Measurements from ENCODE around the gene PCDHGC4.

The PCDHGC4 gene

DNA sequence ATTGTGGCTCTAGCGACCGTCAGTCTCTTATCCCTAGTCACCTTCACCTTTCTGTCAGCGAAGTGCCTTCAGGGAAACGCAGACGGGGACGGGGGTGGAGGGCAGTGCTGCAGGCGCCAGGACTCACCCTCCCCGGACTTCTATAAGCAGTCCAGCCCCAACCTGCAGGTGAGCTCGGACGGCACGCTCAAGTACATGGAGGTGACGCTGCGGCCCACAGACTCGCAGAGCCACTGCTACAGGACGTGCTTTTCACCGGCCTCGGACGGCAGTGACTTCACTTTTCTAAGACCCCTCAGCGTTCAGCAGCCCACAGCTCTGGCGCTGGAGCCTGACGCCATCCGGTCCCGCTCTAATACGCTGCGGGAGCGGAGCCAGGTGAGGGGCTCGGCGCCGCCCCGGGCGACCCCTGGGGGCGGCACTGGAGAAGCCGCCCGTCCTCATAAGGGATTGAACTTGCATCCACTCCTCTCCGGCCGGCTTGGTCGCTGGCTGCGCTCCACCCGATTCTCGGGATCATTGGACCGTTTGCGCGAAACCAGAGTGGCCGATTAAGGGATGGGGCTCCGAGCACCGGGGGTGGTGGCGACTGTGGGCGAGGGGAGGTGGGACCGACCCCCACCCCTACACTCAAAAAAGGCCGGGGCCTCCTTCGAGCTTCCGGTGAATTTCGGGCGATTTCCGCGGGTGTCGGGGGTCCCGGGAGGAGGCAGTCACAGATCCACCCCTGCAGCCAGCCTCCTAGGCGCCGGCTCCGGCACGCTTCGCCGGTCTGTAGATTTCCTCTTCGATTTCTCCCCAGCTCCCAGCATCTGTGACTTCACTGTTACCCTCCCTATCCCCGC lies 6.7 kb downstream of the PCDHGC4 start:
- no peak for DNase-seq (ENCODE audit: extremely low read depth, low read depth)
- TF ChIP-seq, protein P1, sequence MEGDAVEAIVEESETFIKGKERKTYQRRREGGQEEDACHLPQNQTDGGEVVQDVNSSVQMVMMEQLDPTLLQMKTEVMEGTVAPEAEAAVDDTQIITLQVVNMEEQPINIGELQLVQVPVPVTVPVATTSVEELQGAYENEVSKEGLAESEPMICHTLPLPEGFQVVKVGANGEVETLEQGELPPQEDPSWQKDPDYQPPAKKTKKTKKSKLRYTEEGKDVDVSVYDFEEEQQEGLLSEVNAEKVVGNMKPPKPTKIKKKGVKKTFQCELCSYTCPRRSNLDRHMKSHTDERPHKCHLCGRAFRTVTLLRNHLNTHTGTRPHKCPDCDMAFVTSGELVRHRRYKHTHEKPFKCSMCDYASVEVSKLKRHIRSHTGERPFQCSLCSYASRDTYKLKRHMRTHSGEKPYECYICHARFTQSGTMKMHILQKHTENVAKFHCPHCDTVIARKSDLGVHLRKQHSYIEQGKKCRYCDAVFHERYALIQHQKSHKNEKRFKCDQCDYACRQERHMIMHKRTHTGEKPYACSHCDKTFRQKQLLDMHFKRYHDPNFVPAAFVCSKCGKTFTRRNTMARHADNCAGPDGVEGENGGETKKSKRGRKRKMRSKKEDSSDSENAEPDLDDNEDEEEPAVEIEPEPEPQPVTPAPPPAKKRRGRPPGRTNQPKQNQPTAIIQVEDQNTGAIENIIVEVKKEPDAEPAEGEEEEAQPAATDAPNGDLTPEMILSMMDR (IDR thresholded peaks at IDR 0.05; ENCODE audit: low read depth, low read length): no peak

DNA sequence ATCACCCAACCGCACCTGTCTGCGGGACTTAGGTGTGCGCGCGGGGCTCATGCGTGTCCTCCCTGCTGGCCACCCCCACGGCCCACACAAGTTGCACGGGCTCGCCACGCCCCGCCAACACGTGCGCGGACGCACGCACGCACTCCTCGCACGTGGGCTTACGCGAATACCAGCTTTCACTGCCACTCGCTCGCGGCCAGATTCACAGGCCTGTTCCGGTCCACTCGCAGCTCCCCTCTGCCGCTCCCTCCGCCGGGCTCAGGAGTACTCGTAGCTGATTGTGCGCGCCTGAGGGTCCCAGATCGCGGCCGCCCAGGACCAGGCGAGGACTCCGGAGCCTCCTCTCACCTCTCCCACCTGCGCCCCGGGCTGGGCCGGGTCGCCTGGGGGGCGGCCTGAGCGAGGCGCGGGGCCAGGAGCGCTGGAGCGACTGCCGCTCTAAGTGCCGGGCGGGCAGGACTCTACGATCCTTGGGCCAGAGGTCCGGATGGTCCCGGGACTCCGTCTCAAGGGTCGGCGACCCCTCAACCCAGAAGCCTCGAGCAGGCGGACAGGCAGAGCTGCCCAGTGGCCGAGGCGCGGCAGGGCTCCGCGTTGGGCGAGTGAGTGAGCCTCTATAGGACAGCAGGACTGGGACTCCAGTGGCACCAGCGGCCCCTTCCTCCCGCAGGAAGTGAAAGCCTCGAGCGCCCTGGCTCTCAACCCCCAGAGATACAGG lies 7.5 kb downstream of the PCDHGC4 start:
- no peak for DNase-seq (ENCODE audit: extremely low read depth, low read depth)
- TF ChIP-seq, protein P1 (IDR thresholded peaks at IDR 0.05; ENCODE audit: low read depth, low read length): no peak

DNA sequence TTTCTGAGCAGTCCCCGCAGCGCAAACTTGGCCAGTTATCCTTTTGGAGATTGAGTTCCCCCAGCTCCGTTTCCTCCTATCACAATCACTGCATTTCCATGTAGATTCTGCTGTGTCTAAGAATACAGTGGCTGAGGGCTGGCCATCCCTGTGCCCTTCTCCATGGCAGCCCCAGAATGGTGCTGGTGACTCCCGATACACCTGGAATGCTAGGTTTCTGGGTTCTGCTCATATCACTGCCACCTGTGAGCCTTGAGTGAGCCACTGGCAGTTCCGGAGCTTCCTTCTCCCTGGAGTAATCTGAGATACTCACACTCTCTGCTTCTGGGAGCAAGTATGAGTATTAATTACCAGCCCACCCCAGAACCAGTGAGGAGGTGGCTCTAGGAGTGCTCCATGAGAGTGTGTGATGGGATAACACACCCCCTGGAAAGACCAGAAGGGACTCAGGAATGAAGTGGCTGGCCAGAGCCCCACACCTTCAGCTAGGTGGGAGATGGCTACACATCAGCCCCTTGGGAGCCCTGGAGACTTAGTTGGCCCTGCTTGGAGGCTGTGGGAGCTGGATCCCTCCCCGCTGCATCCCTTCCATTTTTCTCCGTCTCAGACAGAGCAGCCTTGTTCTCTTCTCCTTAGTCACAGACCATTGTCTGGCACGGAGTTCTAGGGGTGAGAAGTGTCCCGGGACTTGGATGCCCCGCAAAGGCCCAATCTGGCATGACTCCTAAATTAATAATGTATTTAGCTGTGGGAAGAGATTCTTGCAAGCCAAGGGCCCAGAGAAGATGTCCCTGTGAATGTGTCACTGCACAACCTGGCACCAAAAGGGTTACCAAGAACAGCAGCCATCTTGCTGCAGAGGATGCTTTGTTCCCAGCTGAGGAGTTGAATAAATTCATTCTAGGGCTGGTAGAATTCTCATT lies 8.9 kb downstream of the PCDHGC4 start:
- DNase-seq (ENCODE audit: extremely low read depth, low read depth): no peak

DNA sequence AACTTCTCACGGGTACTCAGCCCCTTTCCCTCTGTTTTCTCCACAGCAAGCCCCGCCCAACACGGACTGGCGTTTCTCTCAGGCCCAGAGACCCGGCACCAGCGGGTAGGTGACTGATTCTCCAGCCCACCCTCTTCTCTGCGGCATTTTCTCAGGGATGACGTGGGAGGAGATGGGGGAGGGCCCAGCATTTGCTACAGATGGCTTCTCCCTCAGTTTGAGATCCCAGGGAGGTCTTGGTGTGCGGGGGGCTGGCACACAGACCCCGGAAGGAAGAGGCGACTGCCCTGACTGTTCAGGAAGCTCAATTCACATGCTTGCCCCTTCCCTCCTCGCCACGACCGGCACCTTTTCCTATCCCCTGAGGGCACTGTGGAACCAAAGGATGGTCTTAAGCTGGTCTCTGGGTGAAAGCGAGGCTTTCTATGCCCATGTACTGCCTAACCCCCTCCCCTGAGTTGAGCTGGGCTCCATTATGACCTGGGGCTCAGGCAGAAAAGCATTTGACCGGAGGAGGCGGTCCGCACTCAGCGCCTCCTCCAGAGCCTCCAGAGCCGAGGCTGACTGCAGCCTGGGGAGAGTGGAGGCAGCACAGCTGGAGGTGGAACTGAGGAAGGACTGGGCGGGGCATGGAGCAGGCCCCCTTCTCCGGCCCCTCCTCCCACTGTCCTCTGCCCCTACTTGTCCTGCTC lies 10.1 kb downstream of the PCDHGC4 start:
- TF ChIP-seq, protein P1 (IDR thresholded peaks at IDR 0.05; ENCODE audit: low read depth, low read length): no peak
- no peak for DNase-seq (ENCODE audit: extremely low read depth, low read depth)

More for the DNA sequence above, 8.9 kb downstream of the PCDHGC4 start:
- TF ChIP-seq, protein P1 (IDR thresholded peaks at IDR 0.05; ENCODE audit: low read depth, low read length): no peak

DNA sequence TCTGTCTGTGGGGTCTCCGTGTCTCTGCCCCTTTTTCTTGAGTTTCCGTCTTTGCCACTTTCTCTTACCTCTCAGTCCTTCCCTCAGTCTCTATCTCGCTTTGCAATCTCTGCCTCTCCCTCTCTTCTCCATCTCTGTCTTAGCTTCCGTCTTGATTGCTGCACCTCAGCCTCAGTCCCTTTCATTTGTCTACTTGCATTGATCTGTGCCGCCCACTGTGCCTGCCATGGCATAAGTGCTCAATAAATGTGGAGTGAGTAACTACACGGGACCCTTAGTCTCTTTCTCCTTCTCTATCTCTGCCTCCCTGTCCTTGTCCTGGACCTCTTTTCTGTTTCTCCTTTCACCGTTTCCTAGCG lies 10.6 kb downstream of the PCDHGC4 start:
- TF ChIP-seq, protein P1 (IDR thresholded peaks at IDR 0.05; ENCODE audit: low read depth, low read length): no peak
- DNase-seq (ENCODE audit: extremely low read depth, low read depth): no peak

DNA sequence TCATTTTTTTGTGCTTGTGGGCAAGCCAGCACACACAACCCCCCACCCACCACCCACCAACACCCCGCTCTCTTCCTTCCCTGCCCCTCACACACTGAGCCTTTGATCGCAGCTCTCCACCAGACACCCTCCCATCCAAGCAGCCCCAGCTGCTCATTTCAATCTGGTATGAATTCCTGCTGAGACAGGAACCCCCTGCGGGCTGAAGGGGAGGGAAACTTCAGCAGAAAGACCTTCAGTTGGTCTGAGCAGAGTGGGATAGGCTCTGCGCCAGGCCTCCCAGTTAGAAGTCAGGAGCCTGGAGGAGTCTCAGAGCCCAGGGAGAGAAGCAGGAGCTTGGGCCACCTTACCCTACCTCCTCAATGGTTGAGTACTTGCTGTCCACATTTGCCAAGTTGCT lies 11.2 kb downstream of the PCDHGC4 start:
- DNase-seq (ENCODE audit: extremely low read depth, low read depth): no peak
- TF ChIP-seq, protein P1 (IDR thresholded peaks at IDR 0.05; ENCODE audit: low read depth, low read length): no peak
